SU-DHL-6 (cell line): Measurements from ENCODE around the gene MT1E.

ENCODE experiments used
- H2AFZ ChIP-seq: fragments of 200-600 bp; sonication (generic); 2 replicates; pipeline ENCODE4 v1.6.1; 2014; ENCODE audit warnings: low read depth, mild to moderate bottlenecking, moderate library complexity, mixed read lengths, antibody characterized with exemption, low read length; ENCODE audit not compliant: severe bottlenecking
- H3F3A ChIP-seq: fragments of 200-600 bp; shearing (Covaris generic); 2 replicates; pipeline ENCODE4 v1.6.0; 2016; ENCODE audit warnings: antibody characterized with exemption, mild to moderate bottlenecking; ENCODE audit not compliant: insufficient read depth
- H3K27ac ChIP-seq: fragments of 200-600 bp; sonication (generic); 2 replicates; pipeline ENCODE4 v1.5.1; 2016; ENCODE audit warnings: low read depth, mild to moderate bottlenecking, low read length, moderate library complexity, mixed read lengths
- H3K27me3 ChIP-seq: fragments of 200-600 bp; sonication (generic), shearing (Covaris generic); 2 replicates; pipeline ENCODE4 v1.6.0; 2014; ENCODE audit warnings: mild to moderate bottlenecking, low read length
- H3K36me3 ChIP-seq: fragments of 200-600 bp; sonication (generic); 2 replicates; pipeline ENCODE4 v1.6.1; 2014; ENCODE audit warnings: mild to moderate bottlenecking, low read length, mixed read lengths
- H3K4me2 ChIP-seq: fragments of 300-600, 200-600 bp; shearing (Covaris generic), sonication (generic); 2 replicates; pipeline ENCODE4 v1.6.0; 2014; ENCODE audit warnings: low read length, low read depth, mild to moderate bottlenecking; ENCODE audit not compliant: poor library complexity, severe bottlenecking
- H3K4me3 ChIP-seq: fragments of 200-600 bp; sonication (generic); 2 replicates; pipeline ENCODE4 v1.5.1; 2014; ENCODE audit warnings: antibody characterized with exemption, low read length, mild to moderate bottlenecking, mixed read lengths; ENCODE audit not compliant: insufficient read depth, poor library complexity, severe bottlenecking
- H3K79me2 ChIP-seq: fragments of 200-600 bp; sonication (generic); 2 replicates; pipeline ENCODE4 v1.6.1; 2014; ENCODE audit warnings: mild to moderate bottlenecking, low read length, moderate library complexity; ENCODE audit not compliant: insufficient read depth
- H3K9ac ChIP-seq: fragments of 200-600 bp; sonication (generic); 2 replicates; pipeline ENCODE4 v1.7.0; 2014; ENCODE audit warnings: mild to moderate bottlenecking, low read length
- H3K9me2 ChIP-seq: fragments of 200-600 bp; sonication (generic); replicated peaks from 2 replicates; pipeline ENCODE4 v1.6.1; 2014; ENCODE audit warnings: low read length; ENCODE audit not compliant: insufficient read depth
- H3K9me3 ChIP-seq: fragments of 200-600 bp; sonication (generic); 2 replicates; pipeline ENCODE4 v1.6.1; 2014; ENCODE audit warnings: low read length, mixed read lengths; ENCODE audit not compliant: insufficient read depth
- H4K20me1 ChIP-seq: fragments of 200-600 bp; sonication (generic); 2 replicates; pipeline ENCODE4 v1.6.1; 2014; ENCODE audit warnings: low read depth, mild to moderate bottlenecking, antibody characterized with exemption, low read length, moderate library complexity, mixed read lengths
- CTCF ChIP-seq: fragments of 200-600 bp; sonication (generic); IDR thresholded peaks from one replicate; pipeline ENCODE4 v1.5.1; 2017; ENCODE audit warnings: antibody characterized with exemption, mild to moderate bottlenecking, low read length, moderate library complexity; ENCODE audit not compliant: insufficient read depth, poor library complexity, severe bottlenecking
- EZH2phosphoT487 ChIP-seq: fragments of 200-600 bp; sonication (generic), shearing (Covaris generic); conservative IDR thresholded peaks from 2 replicates; pipeline ENCODE4 v1.6.1; 2018; ENCODE audit warnings: mild to moderate bottlenecking, antibody characterized with exemption, low read length, moderate library complexity, mixed read lengths

Gene MT1E

GRCh38 chr16:56609463-56609921 lies 16.1 kb upstream of the MT1E start:
- H3K27ac ChIP-seq = no peak overlapping the region
- H3K4me2 ChIP-seq = peak overlapping the region; percentile 75
- H3K79me2 ChIP-seq = no peaks in the 10 kb centered on the region
- no peaks in the 10 kb centered on the region for H3K36me3 ChIP-seq
- H4K20me1 ChIP-seq = no peaks in the 10 kb centered on the region
- no peaks in the 10 kb centered on the region for H3K9me2 ChIP-seq
- no peaks in the 10 kb centered on the region for H3F3A ChIP-seq
- H3K4me3 ChIP-seq = peak overlapping the region; percentile 45
- H3K9me3 ChIP-seq = no peaks in the 10 kb centered on the region
- no peak for TF ChIP-seq EZH2phosphoT487
- TF ChIP-seq CTCF = no peak
- no peaks in the 10 kb centered on the region for H3K27me3 ChIP-seq
- 0 out of 2 replicates have a peak overlapping the region, but pooled peaks have one; percentile 45 for H3K9ac ChIP-seq
- H2AFZ ChIP-seq = no peak overlapping the region

GRCh38 chr16:56610017-56610608 lies 15.5 kb upstream of the MT1E start:
- Histone ChIP-seq H3K4me2 (peak overlapping the region; percentile 75), H4K20me1 (no peaks in the 10 kb centered on the region), H3K79me2 (no peaks in the 10 kb centered on the region), H3K27me3 (no peaks in the 10 kb centered on the region), H2AFZ (no peak overlapping the region), H3K9me3 (no peaks in the 10 kb centered on the region), H3K9me2 (no peaks in the 10 kb centered on the region), H3K36me3 (no peaks in the 10 kb centered on the region), H3F3A (no peaks in the 10 kb centered on the region), H3K4me3 (no peak overlapping the region), H3K9ac (no peak overlapping the region), H3K27ac (no peak overlapping the region)
- TF ChIP-seq CTCF (no peak), EZH2phosphoT487 (no peak)

GRCh38 chr16:56610609-56611111 lies 14.9 kb upstream of the MT1E start:
- Histone ChIP-seq H3F3A (no peaks in the 10 kb centered on the region), H3K9me2 (no peaks in the 10 kb centered on the region), H3K27ac (no peak overlapping the region), H2AFZ (no peak overlapping the region), H3K9me3 (no peaks in the 10 kb centered on the region), H3K27me3 (no peaks in the 10 kb centered on the region), H3K79me2 (no peaks in the 10 kb centered on the region), H4K20me1 (no peaks in the 10 kb centered on the region), H3K4me3 (no peak overlapping the region), H3K4me2 (no peak overlapping the region), H3K9ac (no peak overlapping the region), H3K36me3 (no peaks in the 10 kb centered on the region)
- TF ChIP-seq EZH2phosphoT487 = no peak
- no peak for TF ChIP-seq CTCF
